ENCODE data around the gene ERCC6L2.

Gene ERCC6L2, protein sequence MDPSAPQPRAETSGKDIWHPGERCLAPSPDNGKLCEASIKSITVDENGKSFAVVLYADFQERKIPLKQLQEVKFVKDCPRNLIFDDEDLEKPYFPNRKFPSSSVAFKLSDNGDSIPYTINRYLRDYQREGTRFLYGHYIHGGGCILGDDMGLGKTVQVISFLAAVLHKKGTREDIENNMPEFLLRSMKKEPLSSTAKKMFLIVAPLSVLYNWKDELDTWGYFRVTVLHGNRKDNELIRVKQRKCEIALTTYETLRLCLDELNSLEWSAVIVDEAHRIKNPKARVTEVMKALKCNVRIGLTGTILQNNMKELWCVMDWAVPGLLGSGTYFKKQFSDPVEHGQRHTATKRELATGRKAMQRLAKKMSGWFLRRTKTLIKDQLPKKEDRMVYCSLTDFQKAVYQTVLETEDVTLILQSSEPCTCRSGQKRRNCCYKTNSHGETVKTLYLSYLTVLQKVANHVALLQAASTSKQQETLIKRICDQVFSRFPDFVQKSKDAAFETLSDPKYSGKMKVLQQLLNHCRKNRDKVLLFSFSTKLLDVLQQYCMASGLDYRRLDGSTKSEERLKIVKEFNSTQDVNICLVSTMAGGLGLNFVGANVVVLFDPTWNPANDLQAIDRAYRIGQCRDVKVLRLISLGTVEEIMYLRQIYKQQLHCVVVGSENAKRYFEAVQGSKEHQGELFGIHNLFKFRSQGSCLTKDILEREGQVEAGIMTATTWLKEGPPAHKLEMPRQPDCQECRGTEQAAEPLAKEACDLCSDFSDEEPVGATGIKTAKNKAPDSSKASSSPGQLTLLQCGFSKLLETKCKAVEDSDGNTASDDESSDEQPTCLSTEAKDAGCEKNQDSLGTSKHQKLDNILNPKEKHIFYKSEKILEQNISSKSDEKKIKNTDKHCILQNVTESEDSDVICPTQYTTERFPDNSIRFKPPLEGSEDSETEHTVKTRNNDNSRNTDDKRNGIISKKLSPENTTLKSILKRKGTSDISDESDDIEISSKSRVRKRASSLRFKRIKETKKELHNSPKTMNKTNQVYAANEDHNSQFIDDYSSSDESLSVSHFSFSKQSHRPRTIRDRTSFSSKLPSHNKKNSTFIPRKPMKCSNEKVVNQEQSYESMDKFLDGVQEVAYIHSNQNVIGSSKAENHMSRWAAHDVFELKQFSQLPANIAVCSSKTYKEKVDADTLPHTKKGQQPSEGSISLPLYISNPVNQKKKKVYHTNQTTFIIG (N-terminal part only)

DNA sequence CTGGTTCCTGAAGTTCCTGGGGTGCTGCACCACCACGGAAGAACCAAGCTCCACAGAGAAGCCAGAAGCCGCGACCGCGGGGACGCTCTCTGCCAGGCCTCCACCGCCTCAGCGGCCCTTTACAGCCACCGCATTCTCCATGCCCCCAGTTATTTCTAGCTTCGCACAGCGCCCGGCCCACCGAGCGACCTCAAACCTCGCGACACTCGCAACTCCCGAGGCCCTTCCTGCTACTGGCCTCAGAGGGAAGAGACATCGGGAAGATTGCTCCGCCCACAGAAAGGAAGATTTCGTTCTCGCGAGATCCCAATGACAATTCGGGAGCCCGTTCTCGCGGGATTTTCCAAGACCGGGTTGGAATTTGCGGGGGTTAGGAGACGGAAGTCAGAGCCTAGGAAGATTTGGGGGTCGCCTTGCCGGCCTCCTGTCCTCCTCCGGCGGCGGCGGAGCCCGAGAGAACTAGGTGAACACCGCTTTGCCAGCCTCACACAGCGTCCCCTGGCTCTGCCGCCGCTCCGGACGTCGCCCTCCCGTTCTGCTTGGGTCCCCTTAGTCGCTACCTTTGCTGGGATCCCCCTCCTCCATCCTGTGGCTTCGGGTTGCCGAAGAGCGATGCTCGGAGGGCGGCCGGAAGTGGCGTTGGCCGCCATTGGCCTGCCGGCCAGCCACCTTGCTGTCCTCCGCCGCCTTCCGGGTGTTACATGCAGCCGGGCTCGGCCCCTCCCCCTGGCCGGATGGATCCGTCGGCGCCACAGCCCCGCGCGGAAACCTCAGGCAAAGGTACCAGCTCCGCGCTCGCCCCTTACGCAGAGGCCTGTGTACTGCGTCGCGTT lies at the start of gene ERCC6L2:
TSS of gene ERCC6L2 (plus strand) at position 387 of the 833 bp plus-strand sequence. CDS start at position 735, 348 bp downstream.
- peak; percentile 94 for DNase-seq

- no peak for DNase-seq
Measured at GRCh38 chr9:95826183-95826838, 49.2 kb upstream of the ERCC6L2 start.

DNA sequence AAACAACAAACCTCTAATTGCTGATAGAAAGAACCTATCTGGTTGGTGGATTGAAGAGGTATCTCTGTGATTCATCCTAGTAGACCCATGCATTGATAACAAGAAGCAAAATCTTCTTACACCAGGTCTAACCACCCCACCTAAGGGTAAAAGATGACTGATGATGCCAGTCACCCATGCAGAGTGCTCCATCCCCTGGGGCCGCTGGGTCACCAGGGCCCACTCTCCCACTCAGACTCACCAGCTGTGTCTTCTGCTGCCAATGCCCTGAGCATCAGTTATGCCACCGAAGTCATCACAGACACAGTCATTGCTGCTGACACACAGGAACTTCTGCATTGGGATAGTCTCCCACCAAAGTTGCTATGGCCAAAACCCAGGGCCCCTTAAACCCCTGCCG lies 44.7 kb upstream of the ERCC6L2 start:
- no peak for DNase-seq

- DNase-seq: no peak
Measured at GRCh38 chr9:95831810-95832209, 43.7 kb upstream of the ERCC6L2 start.

GRCh38 chr9:95833546-95834178 lies 41.8 kb upstream of the ERCC6L2 start:
- no peak for DNase-seq

DNA sequence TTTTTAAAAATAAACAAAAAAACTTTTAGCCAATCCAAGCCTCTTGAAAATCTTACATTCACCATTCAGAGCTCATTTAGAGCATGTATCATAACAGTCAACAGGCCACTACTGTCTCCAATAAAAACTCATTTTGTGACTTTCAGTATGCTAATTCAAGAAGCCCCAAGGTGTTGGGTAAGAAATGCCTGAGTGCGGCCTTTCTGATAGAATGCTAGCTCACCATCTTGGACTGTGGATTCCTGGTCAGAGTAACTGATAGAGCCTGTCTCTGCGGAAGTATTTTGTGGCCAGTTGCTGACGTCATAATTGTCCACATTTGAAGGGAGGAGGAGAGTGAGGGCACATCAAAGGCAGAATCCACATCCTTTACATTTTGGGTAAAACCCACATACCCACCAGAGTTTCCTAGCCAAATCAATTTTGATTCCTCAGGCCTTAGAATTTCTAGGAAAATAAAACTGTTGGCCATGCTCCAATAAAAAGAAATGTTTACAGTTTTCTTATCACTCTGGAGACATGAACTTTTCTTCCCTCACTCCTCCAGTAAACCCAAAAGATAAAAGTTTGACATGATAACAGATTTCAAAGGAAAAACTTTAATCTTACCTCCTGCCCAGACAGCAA lies 41.1 kb upstream of the ERCC6L2 start:
- no peak for DNase-seq

GRCh38 chr9:95835393-95835792 lies 40.1 kb upstream of the ERCC6L2 start:
- no peak for DNase-seq

GRCh38 chr9:95836072-95836471 lies 39.4 kb upstream of the ERCC6L2 start:
- no peak for DNase-seq

- DNase-seq: no peak
Measured at GRCh38 chr9:95839012-95839411, 36.5 kb upstream of the ERCC6L2 start.

DNA sequence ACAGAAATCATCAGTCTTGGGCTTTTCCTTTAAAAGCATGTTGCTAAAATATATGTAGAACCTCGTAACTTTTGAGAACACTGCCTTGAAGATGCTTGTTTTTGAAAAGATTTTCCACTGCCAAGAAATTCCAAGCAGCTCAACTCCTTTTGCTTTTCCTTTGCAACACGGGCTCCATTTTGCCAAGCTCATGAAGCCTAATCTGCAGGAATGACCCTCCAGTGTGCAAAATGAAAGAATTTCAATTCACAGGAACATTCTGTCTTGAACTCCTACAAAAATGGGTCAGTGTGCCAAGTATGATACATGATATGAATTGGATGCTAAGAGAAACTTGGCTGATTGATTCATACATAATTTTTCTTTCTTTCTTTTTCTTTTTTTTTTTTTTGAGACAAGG lies 35.4 kb upstream of the ERCC6L2 start:
- DNase-seq: no peak

DNA sequence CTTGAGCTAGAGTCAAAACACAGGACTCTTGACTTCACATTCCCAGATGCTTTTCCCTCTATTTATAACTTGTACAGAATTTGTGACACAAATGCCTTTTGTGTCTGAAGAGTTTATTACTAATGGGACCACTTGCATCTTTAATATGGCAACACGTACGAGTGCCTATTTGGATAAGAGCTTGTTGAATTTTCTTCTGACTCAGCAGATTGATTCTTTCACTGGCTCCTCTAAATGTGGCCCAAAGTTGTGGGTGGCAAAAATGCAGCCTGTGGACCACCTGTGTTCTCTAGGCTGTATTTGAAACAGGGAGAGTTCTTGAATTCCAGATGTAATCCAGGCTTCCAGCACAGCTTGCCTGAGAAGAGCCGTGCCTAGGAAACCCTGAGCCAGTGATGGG lies 34.1 kb upstream of the ERCC6L2 start:
- DNase-seq: no peak

DNA sequence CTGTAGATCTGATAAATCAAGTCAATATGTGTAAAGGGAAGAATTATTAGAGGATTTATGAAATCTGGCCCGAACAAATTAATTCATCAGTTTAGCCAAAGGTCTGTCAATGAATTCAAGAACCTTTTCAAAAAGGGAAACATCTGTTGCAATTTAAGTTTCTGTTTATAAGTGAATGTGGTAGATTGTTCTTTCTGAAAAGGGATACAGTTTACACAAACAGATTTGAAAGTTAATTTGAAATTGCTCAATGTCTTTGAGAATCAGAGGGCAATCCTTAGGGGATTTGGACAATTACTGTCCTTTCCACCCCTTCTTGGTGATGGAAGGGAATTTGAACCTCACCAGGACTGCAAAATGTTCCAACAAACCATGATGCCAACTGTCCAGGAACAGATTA lies 29.7 kb upstream of the ERCC6L2 start:
- DNase-seq: no peak

DNA sequence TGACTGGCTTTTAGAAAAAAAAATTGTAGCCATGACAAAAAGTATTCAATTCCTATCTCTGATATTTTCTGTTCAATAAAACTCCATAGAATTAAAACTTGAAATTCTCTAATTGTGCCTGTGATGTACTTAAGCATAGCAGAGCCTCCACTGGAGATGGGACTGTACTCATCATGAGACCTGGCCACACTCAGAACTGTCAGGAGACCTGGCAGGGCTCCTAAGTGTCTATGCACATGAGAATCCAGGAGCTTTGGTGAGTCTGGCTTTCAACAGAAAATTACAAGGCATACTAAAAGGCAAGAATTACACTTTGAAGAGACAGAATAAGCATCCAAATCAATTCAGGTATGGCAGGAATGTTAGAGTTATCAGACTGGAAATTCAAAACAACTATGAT lies 26.7 kb upstream of the ERCC6L2 start:
- no peak for DNase-seq

- no peak for DNase-seq
Measured at GRCh38 chr9:95852059-95853032, 23.1 kb upstream of the ERCC6L2 start.

DNA sequence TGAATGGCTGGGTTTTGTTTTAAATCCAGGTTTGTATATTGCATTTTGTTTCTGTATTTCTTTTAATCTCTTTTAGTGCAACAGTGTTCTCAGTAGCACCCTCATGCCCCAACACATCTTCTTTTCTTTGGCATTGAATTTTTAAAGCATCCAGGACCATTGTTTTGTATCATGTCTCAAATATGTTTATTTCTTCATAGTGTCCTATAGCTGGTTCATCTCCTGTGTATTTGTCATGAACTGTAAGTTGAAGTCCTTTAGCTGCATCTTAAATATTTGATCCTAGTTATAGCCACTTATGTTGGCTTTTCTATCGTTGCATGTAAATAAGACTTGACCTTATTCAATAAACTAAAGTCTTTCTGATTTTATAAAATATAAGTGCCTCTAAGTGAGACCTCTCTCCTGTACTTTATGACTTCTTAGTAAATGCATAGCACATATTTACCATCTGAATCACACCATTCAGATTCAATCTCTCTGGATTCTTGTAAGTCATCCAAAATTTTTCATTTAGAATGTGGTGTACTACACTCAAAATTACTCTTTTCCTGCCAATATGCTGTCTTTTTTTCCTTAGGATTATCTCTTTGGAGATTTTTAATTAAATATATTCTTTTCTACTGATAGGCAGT lies 21.0 kb upstream of the ERCC6L2 start:
- DNase-seq: no peak

GRCh38 chr9:95855961-95856360 lies 19.5 kb upstream of the ERCC6L2 start:
- DNase-seq: no peak

GRCh38 chr9:95857124-95857523 lies 18.4 kb upstream of the ERCC6L2 start:
- no peak for DNase-seq

- no peak for DNase-seq
Measured at GRCh38 chr9:95857896-95858295, 17.6 kb upstream of the ERCC6L2 start.

GRCh38 chr9:95862343-95862742 lies 13.1 kb upstream of the ERCC6L2 start:
- no peak for DNase-seq
